GM19035 (cell line): ENCODE measurements around the gene TCEA2.

Experiments
- ATAC-seq: cut with Tn5 transposase; IDR thresholded peaks from one replicate; pipeline ENCODE4 v1.9.1; 2021; ENCODE audit not compliant: unreplicated experiment

TCEA2 gene

GRCh38 chr20:64048402-64049044, 14.5 kb upstream of the TCEA2 start:
- no peak for ATAC-seq

GRCh38 chr20:64049060-64049877, 13.7 kb upstream of the TCEA2 start, which contains the start of gene SOX18:
Gene SOX18, minus strand, starts transcription at chr20:64049639. Its CDS starts 123 bp downstream, at chr20:64049516.
- ATAC-seq: no peak

GRCh38 chr20:64049878-64050260, 13.1 kb upstream of the TCEA2 start:
- ATAC-seq: no peak

DNA sequence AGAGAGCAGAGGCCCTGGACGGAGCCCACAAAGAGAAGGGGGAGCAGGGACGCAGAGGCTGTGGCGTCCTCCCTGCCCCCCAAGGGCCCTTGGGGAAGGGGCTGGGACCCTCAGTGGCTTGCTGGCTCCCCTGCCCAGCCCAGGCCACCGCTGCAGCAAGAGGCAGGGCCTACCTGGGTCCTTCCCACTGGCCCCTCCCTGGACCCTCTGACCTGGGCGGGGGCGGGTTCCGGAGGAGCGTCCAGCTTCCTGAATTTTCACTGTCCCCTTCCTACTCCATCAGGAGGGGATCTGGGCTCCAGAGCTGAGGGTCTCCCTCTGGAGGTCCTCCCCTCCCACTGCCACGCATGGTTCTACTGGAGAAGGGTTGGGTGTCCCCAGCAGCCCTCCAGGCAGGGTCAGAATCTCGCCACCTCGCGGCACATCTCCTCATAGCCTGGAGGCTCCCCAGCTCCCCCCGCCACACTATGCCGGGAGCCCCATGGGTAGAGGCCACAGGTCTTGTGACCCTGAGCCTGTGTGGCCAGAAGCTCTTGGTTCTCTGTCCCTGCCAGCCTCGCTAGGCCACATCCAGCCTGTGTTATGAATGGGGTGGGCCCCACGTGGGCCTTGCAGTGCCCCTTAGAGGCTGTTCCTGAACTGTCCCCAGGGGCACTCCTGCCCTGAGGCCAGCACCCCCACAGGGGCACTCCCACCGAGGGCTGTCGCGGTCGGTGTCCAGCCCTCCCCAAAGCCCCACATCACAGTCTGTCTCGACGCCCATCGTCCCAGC, 12.6 kb upstream of the TCEA2 start:
- ATAC-seq: no peak

DNA sequence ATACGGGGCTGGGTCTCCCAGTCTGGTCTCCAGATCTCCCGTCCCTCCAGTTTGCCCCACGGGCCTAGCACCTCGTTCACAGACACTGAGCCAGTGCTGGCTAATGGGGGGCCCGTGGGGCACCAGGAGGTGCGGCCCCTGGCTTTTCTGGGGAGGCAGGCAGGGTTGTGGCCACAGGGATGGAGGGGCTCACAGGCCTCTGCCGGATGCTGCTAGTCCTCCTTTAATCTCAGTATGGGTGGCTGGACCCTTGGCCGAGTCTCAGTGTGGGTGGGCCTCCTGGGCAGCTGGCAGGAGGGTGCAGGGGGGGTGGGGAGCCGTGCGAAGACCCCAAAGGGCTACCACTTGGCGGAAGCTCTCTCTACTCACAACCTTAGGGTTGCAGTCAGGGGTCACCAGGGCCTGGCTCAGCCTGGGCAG, 12.0 kb upstream of the TCEA2 start:
- no peak for ATAC-seq

- no peak for ATAC-seq
These were observed 11.3 kb upstream of the TCEA2 start for GRCh38 chr20:64051561-64052325.

GRCh38 chr20:64052326-64052722, 10.7 kb upstream of the TCEA2 start:
- no peak for ATAC-seq

DNA sequence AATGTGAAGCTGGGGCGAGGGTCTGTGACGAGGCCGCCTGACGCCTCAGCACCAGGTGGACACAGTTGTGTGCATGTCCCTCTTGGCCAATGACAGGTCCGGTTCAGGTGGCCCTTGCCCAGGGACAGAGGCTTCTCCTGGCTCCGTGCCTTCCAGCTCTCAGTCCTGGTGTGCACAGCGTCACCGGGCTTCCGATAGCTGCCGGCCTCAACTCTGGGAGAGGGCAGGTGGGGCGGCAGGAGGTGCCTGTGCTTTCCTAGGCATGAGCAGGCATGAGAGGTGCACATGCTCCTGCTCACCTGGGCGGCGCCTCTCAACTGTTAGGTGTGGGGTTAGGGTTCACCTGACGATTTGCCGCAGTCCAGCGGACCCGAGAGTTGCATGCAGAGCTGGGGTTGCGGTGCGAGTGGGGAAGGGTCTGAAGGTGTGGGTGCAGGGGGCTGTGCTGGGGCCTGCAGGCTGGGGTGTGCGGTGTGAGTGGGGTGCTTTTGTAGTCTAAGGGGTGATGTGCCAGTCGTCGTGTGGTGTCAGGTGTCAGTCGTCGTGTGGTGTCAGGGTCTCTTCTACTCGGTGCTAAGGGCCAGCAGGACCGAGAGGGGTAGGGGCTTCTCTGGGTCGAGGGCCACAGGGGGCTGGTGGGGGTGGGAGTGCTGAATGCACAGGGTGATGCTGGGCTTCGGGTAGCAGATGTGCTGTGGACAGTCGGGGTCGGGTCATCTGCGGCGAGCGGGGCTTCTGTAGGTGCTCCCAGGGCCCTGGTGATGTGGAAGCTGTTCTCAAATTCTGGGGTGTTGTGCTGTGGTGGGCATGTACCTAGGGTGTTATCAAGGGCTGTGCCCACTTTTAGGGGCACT, 9.8 kb upstream of the TCEA2 start:
- no peak for ATAC-seq

DNA sequence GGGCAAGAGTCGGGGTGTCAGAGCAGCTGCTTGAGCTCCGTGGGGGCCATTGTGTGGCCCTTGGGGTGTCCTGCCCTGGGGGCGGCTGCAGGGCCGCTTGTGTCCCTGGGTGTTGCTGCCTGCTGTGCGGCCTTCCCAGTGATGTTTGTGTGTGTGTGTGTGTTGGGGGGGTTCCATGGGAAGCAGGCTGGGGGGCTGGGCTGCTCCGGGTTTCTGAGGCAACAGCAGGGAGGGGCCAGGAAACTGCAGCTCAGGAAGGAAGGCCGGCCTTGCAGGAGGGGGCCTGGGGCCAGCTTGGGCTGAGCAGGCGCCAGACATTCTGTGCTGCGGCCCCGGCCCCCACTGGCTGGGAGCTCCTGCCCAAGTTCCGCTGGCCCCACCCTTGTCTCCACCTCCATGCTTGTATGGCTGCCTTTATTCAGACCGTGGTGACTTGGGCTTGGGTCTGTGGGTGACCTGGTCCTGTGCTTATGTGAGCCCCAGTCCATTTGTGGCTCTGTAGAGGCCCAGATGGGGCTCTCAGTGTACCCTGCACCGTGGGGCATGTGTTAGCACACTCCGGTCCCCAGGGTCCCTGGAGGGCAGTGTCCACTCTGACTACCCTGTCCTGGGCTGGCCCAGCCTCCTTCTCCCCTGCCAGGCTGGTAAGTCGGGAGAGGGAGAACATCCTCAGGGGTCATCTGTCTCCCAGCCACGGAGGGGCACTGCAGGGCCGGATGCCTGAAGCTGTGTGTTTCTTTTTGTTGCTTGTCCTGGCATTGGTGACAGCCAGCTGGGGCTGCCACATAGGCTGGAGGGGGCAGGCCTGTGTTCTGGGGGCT, 8.9 kb upstream of the TCEA2 start:
- ATAC-seq: no peak

DNA sequence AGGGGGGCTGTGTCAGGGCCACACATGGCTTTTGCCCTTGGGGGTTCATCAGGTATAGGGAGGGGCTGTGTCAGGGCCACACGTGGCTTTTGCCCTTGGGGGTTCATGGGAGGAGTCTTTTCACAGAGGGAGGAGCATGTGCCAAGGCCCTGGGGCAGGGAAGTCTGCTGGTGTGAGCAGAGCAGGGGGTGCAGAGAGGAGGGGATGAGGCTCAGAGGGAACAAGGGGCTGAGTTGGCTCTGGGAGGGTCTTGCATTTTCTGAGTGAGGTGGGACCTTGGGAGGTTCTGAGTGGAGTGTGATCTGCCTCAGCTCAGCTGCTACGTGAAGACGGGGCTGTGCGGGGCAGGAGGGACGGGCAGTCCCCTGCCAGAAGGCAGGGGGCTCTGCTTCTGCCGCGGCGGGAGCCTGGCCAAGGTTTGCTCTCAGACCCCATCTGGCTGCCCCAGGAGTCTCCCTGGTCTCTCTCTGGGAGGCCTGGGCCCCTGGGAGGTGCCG, 7.6 kb upstream of the TCEA2 start:
- no peak for ATAC-seq

GRCh38 chr20:64055893-64056638, 6.9 kb upstream of the TCEA2 start:
- no peak for ATAC-seq

DNA sequence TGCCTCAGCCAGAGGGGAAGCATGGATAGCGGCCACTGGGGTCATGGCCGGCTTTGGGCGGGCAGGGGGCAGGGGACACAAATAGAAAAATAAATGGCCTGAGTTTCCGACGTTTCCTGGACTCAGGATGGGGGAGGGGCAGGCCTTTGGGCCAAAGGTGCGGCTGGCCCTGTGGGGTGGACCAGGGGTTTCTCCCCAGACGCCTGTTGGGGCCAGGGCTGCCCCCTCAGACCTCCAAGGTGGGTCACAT, 6.4 kb upstream of the TCEA2 start:
- no peak for ATAC-seq

DNA sequence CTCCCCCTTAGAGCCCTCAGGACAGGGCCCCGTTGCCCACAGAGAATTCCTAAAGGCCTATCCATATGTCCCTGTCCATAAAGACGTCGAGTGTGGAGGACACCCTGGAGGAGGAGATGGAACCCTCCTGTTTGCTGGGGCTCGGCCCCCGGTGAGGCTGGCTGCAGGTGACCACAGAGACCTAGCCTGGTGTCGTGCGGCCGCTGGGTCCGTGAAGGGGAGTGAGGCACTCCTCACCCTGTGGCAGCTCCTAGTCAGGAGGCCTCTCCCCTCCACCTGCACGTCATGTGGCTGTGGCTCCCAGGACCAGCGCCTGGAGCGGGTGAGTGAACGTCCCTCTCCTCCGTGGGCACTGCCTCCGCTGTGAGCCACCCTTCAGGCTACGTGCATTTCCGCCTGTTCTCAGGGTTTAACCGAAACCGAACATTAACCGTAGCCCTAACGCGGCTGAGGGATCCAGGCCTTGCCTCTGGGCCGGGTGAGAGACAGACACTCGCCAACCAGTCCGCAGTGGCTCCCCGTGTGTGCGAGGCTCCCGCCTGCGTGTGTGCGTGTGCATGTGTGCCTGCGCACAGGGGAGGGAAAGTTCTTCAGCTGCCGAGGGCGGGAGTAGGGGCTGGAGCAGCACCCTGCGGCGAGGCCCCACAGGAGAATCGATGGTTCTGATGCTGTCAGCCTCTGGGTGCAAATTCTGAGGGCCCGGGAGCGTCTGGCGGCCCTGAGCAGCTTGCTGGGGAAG, 5.9 kb upstream of the TCEA2 start:
- ATAC-seq: no peak

GRCh38 chr20:64057628-64058498, 5.1 kb upstream of the TCEA2 start:
- no peak for ATAC-seq

DNA sequence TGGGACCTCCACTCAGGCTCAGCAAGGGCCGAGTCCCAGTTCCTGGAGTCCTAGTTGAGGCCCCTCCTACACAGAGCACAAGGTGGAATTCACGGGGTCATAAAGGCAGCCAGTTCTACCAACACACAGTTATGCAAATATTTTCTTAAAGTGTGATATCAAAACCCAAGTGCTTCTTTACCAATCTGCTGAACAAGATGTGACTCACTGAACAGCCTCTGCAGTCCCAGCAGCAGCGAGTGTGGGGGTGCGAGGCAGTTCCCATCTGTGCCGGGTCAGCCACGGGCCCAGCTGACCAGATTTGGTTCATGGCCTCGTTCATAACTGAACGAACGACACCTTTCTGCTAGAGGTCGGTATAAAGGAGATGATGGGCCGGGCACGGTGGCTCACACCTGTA, 4.5 kb upstream of the TCEA2 start:
- no peak for ATAC-seq

GRCh38 chr20:64062276-64062595, 762 bp upstream of the TCEA2 start:
- no peak for ATAC-seq
